ENCODE results near the gene SBF2. TPM values are rescaled to one million over a fixed set of nuclear protein-coding genes. Genes with fewer than 3 reads are reported as not detected.
A peak's percentile ranks its signal among the peaks of the same experiment; 100 is the strongest.

SBF2 gene
- polyA plus RNA-seq, 4 donors = 10.0 to 50.5 (median 15.1) TPM

- Histone ChIP-seq H3K4me1 (ENCODE audit: control insufficient read depth in 3 of 3, insufficient read depth in 2 of 3, low read depth in 1 of 3, low read length in 2 of 3) (peaks cover 2 to 19% (median 3%) of the 10 kb centered on the region in 3 donors), H3K27me3 (ENCODE audit: control insufficient read depth in 3 of 3, insufficient read depth in 3 of 3, low read length in 3 of 3) (no peaks in the 10 kb centered on the region), H3K36me3 (ENCODE audit: control insufficient read depth in 3 of 3, insufficient read depth in 2 of 3, low read depth in 1 of 3, low read length in 3 of 3) (peaks cover 2 to 44% (median 6%) of the 10 kb centered on the region in 3 donors), H3K27ac (ENCODE audit: low read depth in 1 of 3, low read length in 2 of 3) (peak overlapping the region in 2 of 3 donors; percentile 47 to 53), H3K4me3 (ENCODE audit: low read depth in 1 of 3, low read length in 3 of 3) (no peak overlapping the region), H3K9me3 (ENCODE audit: control insufficient read depth in 2 of 2, insufficient read depth in 1 of 2, low read depth in 1 of 2, low read length in 1 of 2) (peaks cover 0 to 8% of the 10 kb centered on the region in 2 donors)
- no peak for DNase-seq
- no peak for FAIRE-seq
- WGBS, 3 donors = 85 to 96% (median 91%) methylated on average over 4 of the region's 4 CpGs
Measured at GRCh38 chr11:9739123-9739900, 554.7 kb downstream of the SBF2 start.

GRCh38 chr11:9738707-9739106 is 555.3 kb downstream of the SBF2 start:
- 93 to 100% (median 94%) methylated on average over 1 of the region's 1 CpG for WGBS, 3 donors
- peaks cover 2 to 44% (median 6%) of the 10 kb centered on the region in 3 donors for H3K36me3 ChIP-seq (ENCODE audit: control insufficient read depth in 3 of 3, insufficient read depth in 2 of 3, low read depth in 1 of 3, low read length in 3 of 3)
- FAIRE-seq = no peak

GRCh38 chr11:9738116-9738515 is 555.9 kb downstream of the SBF2 start:
- H3K4me1 ChIP-seq (ENCODE audit: control insufficient read depth in 3 of 3, insufficient read depth in 2 of 3, low read depth in 1 of 3, low read length in 2 of 3) = peaks cover 2 to 19% (median 3%) of the 10 kb centered on the region in 3 donors
- no peak overlapping the region for H3K4me3 ChIP-seq (ENCODE audit: low read depth in 1 of 3, low read length in 3 of 3)
- no peaks in the 10 kb centered on the region for H3K27me3 ChIP-seq (ENCODE audit: control insufficient read depth in 3 of 3, insufficient read depth in 3 of 3, low read length in 3 of 3)
- H3K9me3 ChIP-seq (ENCODE audit: control insufficient read depth in 2 of 2, insufficient read depth in 1 of 2, low read depth in 1 of 2, low read length in 1 of 2) = peaks cover 0 to 8% of the 10 kb centered on the region in 2 donors
- no peak overlapping the region for H3K27ac ChIP-seq (ENCODE audit: low read depth in 1 of 3, low read length in 2 of 3)
- peaks cover 2 to 44% (median 6%) of the 10 kb centered on the region in 3 donors for H3K36me3 ChIP-seq (ENCODE audit: control insufficient read depth in 3 of 3, insufficient read depth in 2 of 3, low read depth in 1 of 3, low read length in 3 of 3)
- FAIRE-seq (no peak), DNase-seq (no peak)
- 32 to 54% (median 46%) methylated on average over 3 of the region's 3 CpGs for WGBS, 3 donors

More at GRCh38 chr11:9738707-9739106, 555.3 kb downstream of the SBF2 start:
- H3K9me3 ChIP-seq (ENCODE audit: control insufficient read depth in 2 of 2, insufficient read depth in 1 of 2, low read depth in 1 of 2, low read length in 1 of 2) = peaks cover 0 to 8% of the 10 kb centered on the region in 2 donors
- peaks cover 2 to 19% (median 3%) of the 10 kb centered on the region in 3 donors for H3K4me1 ChIP-seq (ENCODE audit: control insufficient read depth in 3 of 3, insufficient read depth in 2 of 3, low read depth in 1 of 3, low read length in 2 of 3)
- H3K4me3 ChIP-seq (ENCODE audit: low read depth in 1 of 3, low read length in 3 of 3) = no peak overlapping the region
- no peak for DNase-seq
- H3K27me3 ChIP-seq (ENCODE audit: control insufficient read depth in 3 of 3, insufficient read depth in 3 of 3, low read length in 3 of 3) = no peaks in the 10 kb centered on the region
- peak overlapping the region in 2 of 3 donors; percentile 47 to 53 for H3K27ac ChIP-seq (ENCODE audit: low read depth in 1 of 3, low read length in 2 of 3)

GRCh38 chr11:9736365-9736764 is 557.7 kb downstream of the SBF2 start:
- DNase-seq = no peak
- Histone ChIP-seq H3K27ac (ENCODE audit: low read depth in 1 of 3, low read length in 2 of 3) (no peak overlapping the region), H3K4me1 (ENCODE audit: control insufficient read depth in 3 of 3, insufficient read depth in 2 of 3, low read depth in 1 of 3, low read length in 2 of 3) (peaks cover 2 to 19% (median 3%) of the 10 kb centered on the region in 3 donors), H3K36me3 (ENCODE audit: control insufficient read depth in 3 of 3, insufficient read depth in 2 of 3, low read depth in 1 of 3, low read length in 3 of 3) (peaks cover 0 to 40% (median 9%) of the 10 kb centered on the region in 3 donors), H3K9me3 (ENCODE audit: control insufficient read depth in 2 of 2, insufficient read depth in 1 of 2, low read depth in 1 of 2, low read length in 1 of 2) (peaks cover 0 to 8% of the 10 kb centered on the region in 2 donors), H3K4me3 (ENCODE audit: low read depth in 1 of 3, low read length in 3 of 3) (no peak overlapping the region), H3K27me3 (ENCODE audit: control insufficient read depth in 3 of 3, insufficient read depth in 3 of 3, low read length in 3 of 3) (no peaks in the 10 kb centered on the region)
- WGBS, 3 donors = 91 to 100% (median 98%) methylated on average over 2 of the region's 2 CpGs
- FAIRE-seq = no peak

GRCh38 chr11:9735919-9736318 is 558.1 kb downstream of the SBF2 start:
- DNase-seq (no peak), FAIRE-seq (no peak)
- no peak overlapping the region for H3K27ac ChIP-seq (ENCODE audit: low read depth in 1 of 3, low read length in 2 of 3)
- WGBS, 3 donors = 89 to 96% (median 92%) methylated on average over 2 of the region's 2 CpGs
- no peak overlapping the region for H3K4me3 ChIP-seq (ENCODE audit: low read depth in 1 of 3, low read length in 3 of 3)
- peaks cover 0 to 8% of the 10 kb centered on the region in 2 donors for H3K9me3 ChIP-seq (ENCODE audit: control insufficient read depth in 2 of 2, insufficient read depth in 1 of 2, low read depth in 1 of 2, low read length in 1 of 2)
- no peaks in the 10 kb centered on the region for H3K27me3 ChIP-seq (ENCODE audit: control insufficient read depth in 3 of 3, insufficient read depth in 3 of 3, low read length in 3 of 3)
- peaks cover 0 to 38% (median 9%) of the 10 kb centered on the region in 3 donors for H3K36me3 ChIP-seq (ENCODE audit: control insufficient read depth in 3 of 3, insufficient read depth in 2 of 3, low read depth in 1 of 3, low read length in 3 of 3)
- peaks cover 2 to 18% (median 3%) of the 10 kb centered on the region in 3 donors for H3K4me1 ChIP-seq (ENCODE audit: control insufficient read depth in 3 of 3, insufficient read depth in 2 of 3, low read depth in 1 of 3, low read length in 2 of 3)

GRCh38 chr11:9735236-9735635 is 558.8 kb downstream of the SBF2 start:
- Histone ChIP-seq H3K36me3 (ENCODE audit: control insufficient read depth in 3 of 3, insufficient read depth in 2 of 3, low read depth in 1 of 3, low read length in 3 of 3) (peaks cover 0 to 34% (median 6%) of the 10 kb centered on the region in 3 donors), H3K4me1 (ENCODE audit: control insufficient read depth in 3 of 3, insufficient read depth in 2 of 3, low read depth in 1 of 3, low read length in 2 of 3) (peaks cover 2 to 11% (median 3%) of the 10 kb centered on the region in 3 donors), H3K9me3 (ENCODE audit: control insufficient read depth in 2 of 2, insufficient read depth in 1 of 2, low read depth in 1 of 2, low read length in 1 of 2) (peaks cover 0 to 8% of the 10 kb centered on the region in 2 donors), H3K27me3 (ENCODE audit: control insufficient read depth in 3 of 3, insufficient read depth in 3 of 3, low read length in 3 of 3) (no peaks in the 10 kb centered on the region), H3K4me3 (ENCODE audit: low read depth in 1 of 3, low read length in 3 of 3) (no peak overlapping the region), H3K27ac (ENCODE audit: low read depth in 1 of 3, low read length in 2 of 3) (no peak overlapping the region)
- WGBS, 3 donors = 93 to 96% (median 95%) methylated on average over 3 of the region's 3 CpGs
- no peak for DNase-seq
- FAIRE-seq = no peak

GRCh38 chr11:9733212-9733611 is 560.8 kb downstream of the SBF2 start:
- WGBS, 3 donors = 90 to 97% (median 92%) methylated on average over 3 of the region's 3 CpGs
- peaks cover 0 to 8% of the 10 kb centered on the region in 2 donors for H3K9me3 ChIP-seq (ENCODE audit: control insufficient read depth in 2 of 2, insufficient read depth in 1 of 2, low read depth in 1 of 2, low read length in 1 of 2)
- H3K4me3 ChIP-seq (ENCODE audit: low read depth in 1 of 3, low read length in 3 of 3) = no peak overlapping the region
- FAIRE-seq (no peak), DNase-seq (no peak)
- peaks cover 4 to 25% (median 5%) of the 10 kb centered on the region in 3 donors for H3K36me3 ChIP-seq (ENCODE audit: control insufficient read depth in 3 of 3, insufficient read depth in 2 of 3, low read depth in 1 of 3, low read length in 3 of 3)
- H3K27ac ChIP-seq (ENCODE audit: low read depth in 1 of 3, low read length in 2 of 3) = no peak overlapping the region
- no peaks in the 10 kb centered on the region for H3K27me3 ChIP-seq (ENCODE audit: control insufficient read depth in 3 of 3, insufficient read depth in 3 of 3, low read length in 3 of 3)
- no peaks in the 10 kb centered on the region for H3K4me1 ChIP-seq (ENCODE audit: control insufficient read depth in 3 of 3, insufficient read depth in 2 of 3, low read depth in 1 of 3, low read length in 2 of 3)

GRCh38 chr11:9732453-9732852 is 561.6 kb downstream of the SBF2 start:
- Histone ChIP-seq H3K4me1 (ENCODE audit: control insufficient read depth in 3 of 3, insufficient read depth in 2 of 3, low read depth in 1 of 3, low read length in 2 of 3) (no peaks in the 10 kb centered on the region), H3K9me3 (ENCODE audit: control insufficient read depth in 2 of 2, insufficient read depth in 1 of 2, low read depth in 1 of 2, low read length in 1 of 2) (peaks cover 0 to 8% of the 10 kb centered on the region in 2 donors), H3K4me3 (ENCODE audit: low read depth in 1 of 3, low read length in 3 of 3) (no peak overlapping the region), H3K27ac (ENCODE audit: low read depth in 1 of 3, low read length in 2 of 3) (no peak overlapping the region), H3K27me3 (ENCODE audit: control insufficient read depth in 3 of 3, insufficient read depth in 3 of 3, low read length in 3 of 3) (no peaks in the 10 kb centered on the region), H3K36me3 (ENCODE audit: control insufficient read depth in 3 of 3, insufficient read depth in 2 of 3, low read depth in 1 of 3, low read length in 3 of 3) (peaks cover 4 to 23% (median 5%) of the 10 kb centered on the region in 3 donors)
- DNase-seq (no peak), FAIRE-seq (no peak)
- WGBS, 3 donors = 83 to 86% (median 86%) methylated on average over 11 of the region's 11 CpGs

Measured in small intestine (tissue), 7 donors.